HepG2 (cell line): Measurements from ENCODE around the gene CDC37L1. TPM values are rescaled to one million over a fixed set of nuclear protein-coding genes. Genes with fewer than 3 reads are reported as not detected.

Experiments used
- DNMT1 ChIP-seq: sonication (generic); formaldehyde crosslinking; IDR thresholded peaks from 2 replicates; pipeline ENCODE4 v1.5.1; 2020; ENCODE audit warnings: mild to moderate bottlenecking, missing genetic modification reagents
- ETV6 ChIP-seq: sonication (generic); formaldehyde crosslinking; conservative IDR thresholded peaks from 2 replicates; pipeline ENCODE4 v1.4.0; 2020; ENCODE audit warnings: missing genetic modification reagents
- FOXA1 ChIP-seq, 2 experiments: fragments of 450-650 bp in 1 of 2; sonication (generic) in 1 of 2; formaldehyde crosslinking in 1 of 2; IDR thresholded peaks; 2 replicates each; pipeline versions ENCODE4 v1.4.0 to v1.6.1; 2016 to 2020; ENCODE audit warnings: missing genetic modification reagents in 1 of 2
- KDM2A ChIP-seq: sonication (generic); formaldehyde crosslinking; IDR thresholded peaks from 2 replicates; pipeline ENCODE4 v1.4.0; 2020; ENCODE audit warnings: low read depth, missing genetic modification reagents, borderline replicate concordance
- KLF11 ChIP-seq: IDR thresholded peaks from 2 replicates; pipeline ENCODE4 v1.6.1; 2016; ENCODE audit warnings: missing compliant biosample characterization
- RCOR2 ChIP-seq: IDR thresholded peaks from 2 replicates; pipeline ENCODE4 v1.6.1; 2016; ENCODE audit warnings: missing biosample characterization, missing genetic modification reagents
- SSRP1 ChIP-seq: IDR thresholded peaks from 2 replicates; pipeline ENCODE4 v1.6.1; 2016; ENCODE audit warnings: control low read depth
- STAG1 ChIP-seq: sonication (generic); formaldehyde crosslinking; IDR thresholded peaks from 2 replicates; pipeline ENCODE4 v1.4.0; 2020; ENCODE audit warnings: missing genetic modification reagents
- ZNF124 ChIP-seq: sonication (generic); formaldehyde crosslinking; IDR thresholded peaks from 2 replicates; pipeline ENCODE4 v1.4.0; 2020; ENCODE audit warnings: missing genetic modification reagents
- ZNF205 ChIP-seq: IDR thresholded peaks from 2 replicates; pipeline ENCODE4 v1.6.1; 2018; ENCODE audit warnings: missing biosample characterization, missing genetic modification reagents
- ZNF333 ChIP-seq: sonication (generic); formaldehyde crosslinking; IDR thresholded peaks from 2 replicates; pipeline ENCODE4 v1.4.0; 2020; ENCODE audit warnings: mild to moderate bottlenecking, missing genetic modification reagents, borderline replicate concordance
- ZNF33A ChIP-seq: sonication (generic); formaldehyde crosslinking; IDR thresholded peaks from 2 replicates; pipeline ENCODE4 v1.5.1; 2020; ENCODE audit warnings: missing genetic modification reagents, mild to moderate bottlenecking, moderate library complexity, borderline replicate concordance
- ZNF350 ChIP-seq: sonication (generic); formaldehyde crosslinking; IDR thresholded peaks from 2 replicates; pipeline ENCODE4 v1.4.0; 2020; ENCODE audit warnings: mild to moderate bottlenecking, low read depth, missing genetic modification reagents, borderline replicate concordance
- ZNF446 ChIP-seq: sonication (generic); formaldehyde crosslinking; IDR thresholded peaks from 2 replicates; pipeline ENCODE4 v1.5.0; 2020; ENCODE audit warnings: mild to moderate bottlenecking, missing genetic modification reagents
- ZNF510 ChIP-seq: sonication (generic); formaldehyde crosslinking; IDR thresholded peaks from 2 replicates; pipeline ENCODE4 v1.4.0; 2020; ENCODE audit warnings: low read depth, mild to moderate bottlenecking, missing genetic modification reagents
- ZNF557 ChIP-seq: sonication (generic); formaldehyde crosslinking; IDR thresholded peaks from 2 replicates; pipeline ENCODE4 v1.4.0; 2020; ENCODE audit warnings: missing genetic modification reagents
- ZNF646 ChIP-seq: sonication (generic); formaldehyde crosslinking; IDR thresholded peaks from 2 replicates; pipeline ENCODE4 v1.9.0; 2021; ENCODE audit warnings: mild to moderate bottlenecking, missing genetic modification reagents
- ZNF724P ChIP-seq: sonication (generic); formaldehyde crosslinking; IDR thresholded peaks from 2 replicates; pipeline ENCODE4 v1.8.0; 2022; ENCODE audit warnings: missing genetic modification reagents, borderline replicate concordance
- ZNF788 ChIP-seq: sonication (generic); formaldehyde crosslinking; IDR thresholded peaks from 2 replicates; pipeline ENCODE4 v1.5.0; 2020; ENCODE audit warnings: mild to moderate bottlenecking, missing genetic modification reagents, borderline replicate concordance
- polyA plus RNA-seq, 8 experiments: library from polyadenylated mRNA; depleted of rRNA in 3 of 8; stranded (reverse) in 7 of 8; unstranded in 1 of 8; fragments of >200 nt; fragmentation: Illumina TruSeq in 4 of 8; extraction: Trizol in 4 of 8; gene quantifications; 2 replicates each; pipeline versions ENCODE4 v1.2.1 to v1.2.3, GENCODE V29; 2011 to 2016; ENCODE audit warnings: low read depth in 4 of 8, missing spikeins in 1 of 8, mixed read lengths in 1 of 8; ENCODE audit not compliant: insufficient read depth in 1 of 8
- total RNA-seq, 5 experiments: library from RNA; depleted of rRNA; stranded (reverse); fragments of >200 nt; fragmentation: Illumina TruSeq; extraction: Trizol; gene quantifications; 2 replicates each; pipeline ENCODE4 v1.2.3, GENCODE V29; 2016; ENCODE audit warnings: low read depth in 1 of 5
- TF ChIP-seq, protein P1 (sequence below): sonication (generic); formaldehyde crosslinking; IDR thresholded peaks from 2 replicates; pipeline ENCODE4 v1.4.0; 2020; ENCODE audit warnings: missing genetic modification reagents

The CDC37L1 gene
- total and polyA plus RNA-seq, 2 of the 13 experiments (the other 11 are each of a cell fraction or from before 2014, with no cell fraction given), result 5.5 to 17.0 TPM

- TF ChIP-seq RCOR2 (CRISPR knock-in tag), result no peak
- no peak for TF ChIP-seq ZNF333 (CRISPR knock-in tag)
- no peak; the same call in 1 of the 2 replicates for TF ChIP-seq ZNF510 (CRISPR knock-in tag)
- peak; percentile 95 for TF ChIP-seq ZNF350 (CRISPR knock-in tag)
- TF ChIP-seq ZNF124 (CRISPR knock-in tag), result peak; percentile 84; the same call in 1 of the 2 replicates
- TF ChIP-seq ZNF205 (CRISPR knock-in tag), result peak; percentile 58
- no peak; the same call in 1 of the 2 replicates for TF ChIP-seq ZNF724P (CRISPR knock-in tag)
- TF ChIP-seq KLF11 (CRISPR knock-in tag), result peak; percentile 82
- no peak; the same call in 1 of the 2 replicates for TF ChIP-seq ZNF446
- TF ChIP-seq FOXA1 (IDR thresholded peaks at IDR 0.05), result no peak
- TF ChIP-seq FOXA1 (CRISPR knock-in tag; IDR thresholded peaks at IDR 0.05), result peak; percentile 21; the same call in 1 of the 2 replicates
- TF ChIP-seq, protein P1, sequence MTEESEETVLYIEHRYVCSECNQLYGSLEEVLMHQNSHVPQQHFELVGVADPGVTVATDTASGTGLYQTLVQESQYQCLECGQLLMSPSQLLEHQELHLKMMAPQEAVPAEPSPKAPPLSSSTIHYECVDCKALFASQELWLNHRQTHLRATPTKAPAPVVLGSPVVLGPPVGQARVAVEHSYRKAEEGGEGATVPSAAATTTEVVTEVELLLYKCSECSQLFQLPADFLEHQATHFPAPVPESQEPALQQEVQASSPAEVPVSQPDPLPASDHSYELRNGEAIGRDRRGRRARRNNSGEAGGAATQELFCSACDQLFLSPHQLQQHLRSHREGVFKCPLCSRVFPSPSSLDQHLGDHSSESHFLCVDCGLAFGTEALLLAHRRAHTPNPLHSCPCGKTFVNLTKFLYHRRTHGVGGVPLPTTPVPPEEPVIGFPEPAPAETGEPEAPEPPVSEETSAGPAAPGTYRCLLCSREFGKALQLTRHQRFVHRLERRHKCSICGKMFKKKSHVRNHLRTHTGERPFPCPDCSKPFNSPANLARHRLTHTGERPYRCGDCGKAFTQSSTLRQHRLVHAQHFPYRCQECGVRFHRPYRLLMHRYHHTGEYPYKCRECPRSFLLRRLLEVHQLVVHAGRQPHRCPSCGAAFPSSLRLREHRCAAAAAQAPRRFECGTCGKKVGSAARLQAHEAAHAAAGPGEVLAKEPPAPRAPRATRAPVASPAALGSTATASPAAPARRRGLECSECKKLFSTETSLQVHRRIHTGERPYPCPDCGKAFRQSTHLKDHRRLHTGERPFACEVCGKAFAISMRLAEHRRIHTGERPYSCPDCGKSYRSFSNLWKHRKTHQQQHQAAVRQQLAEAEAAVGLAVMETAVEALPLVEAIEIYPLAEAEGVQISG (CRISPR knock-in tag), result peak; percentile 88
- TF ChIP-seq KDM2A, result peak; percentile 98
- 0 out of 2 replicates have a peak, but pooled peaks have one; percentile 71 for TF ChIP-seq ETV6 (CRISPR knock-in tag)
- TF ChIP-seq SSRP1 (CRISPR knock-in tag), result no peak
- TF ChIP-seq ZNF646, result peak; percentile 32; the same call in 1 of the 2 replicates
- peak; percentile 53; the same call in 1 of the 2 replicates for TF ChIP-seq ZNF557 (CRISPR knock-in tag)
- TF ChIP-seq ZNF33A (CRISPR knock-in tag), result 0 out of 2 replicates have a peak, but pooled peaks have one; percentile 38
- 0 out of 2 replicates have a peak, but pooled peaks have one; percentile 61 for TF ChIP-seq DNMT1
- peak; percentile 49; the same call in 1 of the 2 replicates for TF ChIP-seq ZNF788 (CRISPR knock-in tag)
- no peak; the same call in 1 of the 2 replicates for TF ChIP-seq STAG1 (CRISPR knock-in tag)
Measured at GRCh38 chr9:4679268-4680172, at the start of gene CDC37L1 (continued).
